ENCODE measurements around the gene MAPRE2.

MAPRE2 gene

DNA sequence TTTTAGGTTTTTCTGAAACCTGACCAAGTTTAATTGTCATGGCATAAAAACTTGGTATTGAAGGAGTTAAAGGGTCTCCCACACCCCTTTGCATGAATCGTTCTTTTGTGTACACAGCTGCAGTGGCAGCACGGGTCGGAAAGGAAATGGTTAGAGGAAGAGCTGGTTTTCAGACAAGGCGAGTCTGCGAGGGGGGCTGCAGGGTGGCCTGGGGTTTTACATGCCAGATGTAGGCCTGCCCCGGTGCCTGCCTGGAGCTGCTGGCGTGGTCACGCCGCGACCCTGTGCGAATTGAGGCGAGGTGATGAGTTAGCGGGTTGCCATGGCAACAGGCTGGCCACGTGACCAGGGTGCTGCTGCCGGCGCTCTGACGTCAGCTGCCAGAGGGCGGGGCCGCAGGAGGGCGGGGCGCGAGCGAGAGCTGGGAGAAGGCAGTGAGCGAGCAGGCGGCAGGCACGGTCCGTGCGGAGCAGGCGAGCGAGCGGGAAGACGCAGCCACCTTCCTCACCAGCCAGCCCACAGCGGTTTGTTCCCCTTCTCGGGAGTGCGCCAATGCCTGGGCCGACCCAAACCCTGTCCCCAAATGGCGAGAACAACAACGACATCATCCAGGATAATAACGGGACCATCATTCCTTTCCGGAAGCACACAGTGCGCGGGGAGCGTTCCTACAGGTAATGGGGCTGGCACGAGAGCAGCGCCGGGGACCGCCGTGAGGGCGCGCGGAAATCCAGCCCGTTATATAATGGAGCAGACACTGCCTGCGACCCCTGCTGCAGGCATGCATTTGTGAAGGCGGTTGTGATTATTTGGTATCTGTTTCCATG, at the start of gene MAPRE2:
MAPRE2 (plus strand) TSS at position 426 of the 827 bp plus-strand sequence; CDS start at position 553, 127 bp downstream.
- peak; percentile 99 for DNase-seq (ENCODE audit: low read depth)

GRCh38 chr18:34991561-34991960, 49.7 kb upstream of the MAPRE2 start:
- no peak for DNase-seq (ENCODE audit: low read depth)

- DNase-seq (ENCODE audit: low read depth): no peak
Measured at GRCh38 chr18:34993289-34993688, 47.9 kb upstream of the MAPRE2 start.

GRCh38 chr18:34995746-34996145, 45.5 kb upstream of the MAPRE2 start:
- DNase-seq (ENCODE audit: low read depth): no peak

- DNase-seq (ENCODE audit: low read depth): no peak
Measured at GRCh38 chr18:34998661-34999060, 42.6 kb upstream of the MAPRE2 start.

DNA sequence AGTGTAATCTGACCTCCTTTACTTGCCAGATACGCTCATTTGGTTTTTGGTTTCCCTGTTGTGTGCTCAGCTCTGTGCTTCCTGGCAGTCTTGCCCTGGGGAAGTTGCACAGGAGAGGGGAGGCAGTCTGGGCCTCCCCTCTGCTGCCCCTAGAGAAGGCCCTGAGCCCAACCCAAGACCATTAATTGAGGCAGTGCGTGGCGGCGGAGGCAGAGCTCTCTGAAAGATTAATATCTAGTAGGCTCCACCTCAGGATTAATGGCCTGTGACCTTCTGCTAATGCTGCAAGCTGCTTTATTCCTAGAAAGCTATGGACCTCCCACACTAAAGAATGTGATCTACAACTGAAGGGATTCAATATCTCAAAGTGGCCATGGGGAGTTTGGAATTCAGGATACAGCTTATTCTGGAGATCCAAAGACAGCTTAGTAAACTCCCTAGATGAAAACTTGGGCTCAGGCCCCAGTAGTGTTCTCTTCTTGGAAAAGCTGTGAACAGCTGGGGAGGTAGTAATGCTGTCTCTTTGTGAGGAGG, 41.4 kb upstream of the MAPRE2 start:
- DNase-seq (ENCODE audit: low read depth): no peak

GRCh38 chr18:35000457-35000856, 40.8 kb upstream of the MAPRE2 start:
- no peak for DNase-seq (ENCODE audit: low read depth)

DNA sequence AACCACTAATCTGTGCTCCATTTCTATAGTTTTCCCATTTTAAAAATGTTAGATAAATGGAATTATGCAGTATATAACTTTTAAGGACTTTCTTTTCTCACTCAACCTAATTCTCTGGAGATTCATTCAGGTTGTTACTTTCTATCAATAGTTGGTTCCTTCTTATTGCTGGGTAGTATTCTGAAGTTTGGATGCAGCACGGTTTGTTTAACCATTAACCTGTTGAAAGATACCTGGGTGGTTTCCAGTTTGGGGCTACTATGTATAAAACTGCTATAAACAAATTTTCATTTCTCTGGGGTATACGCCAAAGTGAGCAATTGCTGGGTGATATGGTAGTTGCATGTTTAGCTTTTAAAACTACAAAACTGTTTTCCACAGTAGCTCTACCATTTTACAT, 39.1 kb upstream of the MAPRE2 start:
- DNase-seq (ENCODE audit: low read depth): no peak

- DNase-seq (ENCODE audit: low read depth): no peak
Measured at GRCh38 chr18:35005963-35006577, 35.1 kb upstream of the MAPRE2 start.

DNA sequence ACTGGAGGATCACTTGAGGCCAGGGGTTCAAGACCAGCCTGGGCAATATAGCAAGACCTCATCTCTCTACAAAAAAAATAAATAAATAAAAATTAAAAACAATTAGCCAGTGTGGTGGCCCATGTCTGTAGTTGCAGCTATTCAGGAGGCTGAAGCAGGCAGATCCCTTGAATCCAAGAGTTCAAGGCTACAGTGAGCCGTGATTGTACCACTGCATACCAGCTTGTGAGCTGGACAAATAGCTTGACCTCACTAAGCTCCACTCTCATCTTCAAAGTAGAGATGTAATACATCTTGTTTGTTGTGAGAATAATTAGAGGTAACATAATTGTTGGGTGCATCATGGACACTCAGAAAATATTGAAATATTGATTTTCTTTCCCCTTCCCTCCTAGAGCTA, 31.1 kb upstream of the MAPRE2 start:
- no peak for DNase-seq (ENCODE audit: low read depth)

DNA sequence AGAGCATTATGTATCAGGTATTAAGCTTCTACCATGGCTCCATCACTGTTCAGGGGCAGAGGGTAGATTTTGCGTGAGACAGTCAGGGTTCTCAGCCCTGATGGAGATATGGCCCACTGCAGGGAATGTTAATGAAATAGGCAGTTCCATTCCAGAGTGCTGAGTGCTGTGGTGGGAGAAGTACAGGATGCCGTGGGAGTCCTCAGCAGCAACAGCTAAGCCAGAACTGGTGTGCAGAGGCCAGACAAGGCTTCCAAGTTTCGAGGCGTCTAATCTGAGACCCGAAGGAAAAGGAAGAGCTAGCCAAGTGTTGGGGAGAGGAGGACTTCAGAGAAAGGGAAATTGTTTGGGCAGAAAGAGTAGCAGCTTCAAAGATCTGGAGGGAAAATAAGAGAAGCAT, 30.2 kb upstream of the MAPRE2 start:
- no peak for DNase-seq (ENCODE audit: low read depth)

DNA sequence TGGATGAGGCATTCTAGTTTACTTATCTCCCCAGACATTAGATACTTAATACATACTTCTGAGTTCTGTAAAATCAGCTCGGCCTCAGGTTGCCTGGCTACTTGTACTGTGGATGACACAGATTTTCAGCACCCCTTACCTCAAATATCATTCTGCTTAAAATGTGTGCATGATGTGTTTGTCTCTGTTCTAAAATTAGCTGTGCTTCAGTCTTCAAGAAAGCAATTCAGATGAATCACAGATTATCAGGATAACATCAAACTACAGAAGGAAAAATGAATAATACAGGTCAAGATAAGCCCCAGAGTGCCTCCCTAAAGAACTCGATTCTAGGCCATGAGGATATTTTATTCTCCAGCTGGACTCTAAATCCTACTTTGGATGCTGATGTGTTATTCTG, 21.3 kb upstream of the MAPRE2 start:
- DNase-seq (ENCODE audit: low read depth): no peak

GRCh38 chr18:35022426-35023001, 18.7 kb upstream of the MAPRE2 start:
- no peak for DNase-seq (ENCODE audit: low read depth)

DNA sequence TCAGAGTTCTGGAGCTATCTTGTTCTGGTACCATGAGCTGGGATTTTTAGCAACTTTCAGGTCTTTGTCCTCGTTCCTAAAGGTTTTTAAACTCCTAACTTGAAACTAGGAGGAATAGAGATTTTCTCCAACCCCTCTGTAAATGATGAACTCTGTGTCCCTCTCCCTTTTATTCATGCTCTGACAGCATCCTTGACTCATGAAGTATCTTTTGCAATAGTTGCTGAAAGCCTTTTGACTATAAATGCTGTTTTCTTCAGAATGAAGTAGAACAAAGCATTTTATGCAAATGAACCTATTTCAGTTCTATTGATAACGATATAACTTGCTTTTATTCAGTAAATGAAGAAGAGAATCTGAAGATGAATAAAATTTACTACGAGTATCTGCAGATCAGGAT, 17.0 kb upstream of the MAPRE2 start:
- DNase-seq (ENCODE audit: low read depth): no peak

GRCh38 chr18:35024965-35025364, 16.2 kb upstream of the MAPRE2 start:
- no peak for DNase-seq (ENCODE audit: low read depth)

DNA sequence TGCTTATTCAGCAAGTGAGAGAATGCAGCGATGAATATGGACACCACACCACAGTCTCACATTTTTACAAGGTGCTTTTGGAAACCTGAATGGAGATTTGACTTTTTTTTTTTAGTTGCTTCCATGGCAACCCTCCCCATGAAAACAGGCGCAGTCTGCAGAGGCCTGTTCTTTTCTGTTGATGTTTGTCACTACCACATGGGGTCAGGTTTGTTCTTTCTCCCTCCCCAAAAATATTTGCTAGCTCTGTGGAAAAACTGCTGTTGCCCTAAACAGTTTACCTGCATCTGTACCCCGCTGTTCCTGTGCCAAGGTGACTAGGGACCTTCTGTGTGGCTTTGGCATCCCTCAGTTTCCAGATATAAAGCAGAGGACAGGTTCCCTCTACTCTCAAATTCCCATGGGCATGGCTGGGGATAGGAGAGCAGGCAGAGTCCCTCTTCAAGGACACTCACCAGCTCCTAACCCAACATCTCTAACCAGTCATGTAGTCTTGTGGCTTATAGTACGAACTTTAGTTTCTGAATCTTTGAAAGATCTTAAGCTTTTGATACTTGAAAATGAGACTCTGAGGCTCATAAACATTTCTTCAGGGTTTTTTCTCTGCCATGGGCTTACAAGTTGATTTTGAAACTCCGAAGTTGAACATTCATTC, 14.7 kb upstream of the MAPRE2 start:
- DNase-seq (ENCODE audit: low read depth): no peak

GRCh38 chr18:35027206-35027605, 14.0 kb upstream of the MAPRE2 start:
- no peak for DNase-seq (ENCODE audit: low read depth)

GRCh38 chr18:35028536-35028935, 12.7 kb upstream of the MAPRE2 start:
- DNase-seq (ENCODE audit: low read depth): no peak

GRCh38 chr18:35029103-35029502, 12.1 kb upstream of the MAPRE2 start:
- DNase-seq (ENCODE audit: low read depth): no peak

GRCh38 chr18:35029770-35030169, 11.4 kb upstream of the MAPRE2 start:
- DNase-seq (ENCODE audit: low read depth): no peak

DNA sequence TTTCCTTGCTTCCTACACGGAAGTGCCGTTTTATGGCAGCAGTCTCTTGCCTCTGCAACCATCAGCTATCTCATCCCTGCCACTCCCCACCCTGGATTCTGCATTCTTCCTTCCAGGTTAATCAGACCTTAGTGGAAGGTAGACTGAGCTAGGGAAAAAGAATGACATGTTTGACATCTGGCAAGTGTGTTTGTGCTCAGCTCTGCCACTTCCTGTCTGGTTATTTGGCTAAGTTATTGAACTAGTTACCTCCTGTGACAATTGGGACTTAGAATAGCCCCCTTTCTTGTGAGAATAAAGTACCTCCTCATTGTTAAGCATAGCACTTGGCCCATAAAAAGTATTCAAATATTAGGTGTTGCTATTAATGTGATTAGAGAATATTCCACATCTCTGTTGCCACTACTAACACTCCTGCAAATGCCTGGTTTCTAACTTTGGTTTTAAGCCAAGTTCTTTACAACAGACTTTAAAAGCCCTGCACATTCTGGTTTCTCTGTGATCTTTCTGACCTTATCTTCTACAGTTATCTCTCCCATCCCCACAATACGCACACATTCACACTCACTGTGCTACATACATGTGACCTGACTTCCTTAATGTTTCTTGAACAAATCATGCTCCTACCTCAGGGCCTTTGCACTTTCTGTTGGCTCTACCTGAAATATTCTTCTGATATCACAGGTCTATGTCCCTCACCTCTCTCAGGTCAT, 10.8 kb upstream of the MAPRE2 start:
- DNase-seq (ENCODE audit: low read depth): no peak

DNA sequence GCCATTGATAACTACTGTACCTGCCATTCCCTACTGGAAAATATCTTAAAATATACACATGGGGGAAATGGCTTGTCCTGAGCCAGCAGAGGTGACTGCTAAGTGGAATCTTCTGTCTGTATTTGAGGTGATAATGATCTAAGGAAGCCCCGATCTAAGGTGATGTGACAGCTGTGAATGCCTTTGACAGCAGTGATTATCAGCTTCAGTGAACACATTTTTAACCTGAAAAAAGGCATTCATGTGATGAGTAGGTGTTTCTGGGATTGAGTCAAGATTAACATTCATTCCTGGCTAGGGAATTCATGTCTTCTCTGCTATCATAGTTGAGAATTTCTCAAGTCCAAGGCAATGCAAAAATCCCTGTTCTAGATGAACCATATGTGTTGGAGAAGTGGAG, 9.1 kb upstream of the MAPRE2 start:
- DNase-seq (ENCODE audit: low read depth): no peak
